ENCODE measurements around the gene ABCC3.
A peak's percentile ranks its signal among the peaks of the same experiment; 100 is the strongest.

ABCC3 gene

DNA sequence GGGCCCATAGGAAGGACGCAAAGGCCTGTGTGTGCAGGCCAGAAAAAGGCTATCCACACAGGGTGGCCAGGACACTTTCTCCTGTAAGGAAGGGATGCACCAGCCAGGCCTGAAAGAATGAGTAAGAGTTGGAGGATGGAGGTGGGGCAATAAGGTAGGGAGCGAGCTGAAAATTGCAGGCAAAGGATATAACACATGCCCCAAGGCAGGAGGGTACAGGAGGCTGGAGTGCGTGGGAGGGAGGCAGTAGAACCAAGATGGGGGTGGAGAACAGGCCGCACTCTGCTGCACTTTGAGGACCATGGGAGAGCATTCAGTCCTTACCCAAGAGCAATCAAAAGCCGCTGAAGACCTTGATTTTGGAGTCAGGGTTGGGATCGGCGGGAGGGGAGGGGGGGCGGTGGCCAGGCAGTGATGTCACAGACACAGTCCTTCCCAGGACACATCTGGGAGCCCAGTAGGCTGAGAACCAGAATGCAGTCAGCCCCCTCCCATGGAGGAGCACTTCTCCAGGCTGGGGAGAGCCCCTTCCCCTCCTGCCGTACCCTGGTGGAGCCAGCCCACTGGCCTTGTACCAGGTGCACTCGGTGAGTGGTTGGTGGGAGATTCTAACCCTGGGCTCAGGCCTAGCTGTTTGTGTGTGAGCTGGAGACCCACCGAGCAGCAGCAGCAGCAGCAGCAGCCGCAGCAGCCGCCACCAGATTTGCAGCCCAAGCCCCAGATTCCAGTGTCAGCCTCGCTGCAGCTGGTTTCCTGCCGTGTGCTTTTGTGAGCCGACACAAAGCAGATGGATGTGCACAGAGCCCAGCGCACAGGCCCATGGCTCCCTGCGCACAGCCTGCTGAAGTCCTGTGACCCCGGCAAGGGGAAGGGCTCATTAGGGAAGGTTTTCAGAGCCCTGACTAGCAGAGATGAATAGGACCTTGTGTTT lies 55.5 kb downstream of the ABCC3 start:
- peaks cover 0 to 28% of the 10 kb centered on the region in 2 experiments for H3K36me3 ChIP-seq (ENCODE audit: control insufficient read depth in 1 of 2, insufficient read depth in 2 of 2, low read depth in 1 of 2, low read length in 2 of 2)
- no peak overlapping the region for H3K23ac ChIP-seq (ENCODE audit: low read length in 2 of 2)
- no peak overlapping the region for H2BK5ac ChIP-seq (ENCODE audit: low read depth, low read length, poor library complexity, severe bottlenecking)
- peak overlapping the region in 1 of 2 experiments; percentile 22 for H3K18ac ChIP-seq (ENCODE audit: low read depth in 1 of 2, low read length in 2 of 2)
- 62% methylated on average over 18 of the region's 19 CpGs for WGBS
- peak overlapping the region; percentile 28 for H4K91ac ChIP-seq (ENCODE audit: low read length)
- H3K9ac ChIP-seq (ENCODE audit: low read length): no peak overlapping the region
- H2BK120ac ChIP-seq (ENCODE audit: low read depth, low read length): no peak overlapping the region
- peak overlapping the region in 1 of 2 experiments; percentile 46 for H3K14ac ChIP-seq (ENCODE audit: low read length in 2 of 2)
- no peak overlapping the region for H3K4ac ChIP-seq (ENCODE audit: low read depth in 1 of 2, low read length in 2 of 2)
- peak overlapping the region; percentile 19 to 38 for H2BK12ac ChIP-seq (ENCODE audit: low read length in 2 of 2)
- no peak overlapping the region for H2AFZ ChIP-seq (ENCODE audit: low read depth, low read length)
- H3K4me3 ChIP-seq (ENCODE audit: insufficient read depth in 1 of 2, low read depth in 1 of 2, low read length in 2 of 2): no peak overlapping the region
- no peaks in the 10 kb centered on the region for H3K27me3 ChIP-seq (ENCODE audit: control insufficient read depth in 1 of 2, insufficient read depth in 1 of 2, low read length in 2 of 2)
- H2BK15ac ChIP-seq (ENCODE audit: low read depth, poor library complexity, severe bottlenecking): no peak overlapping the region
- DNase-seq: no peak
- peak overlapping the region; percentile 77 for H2AK5ac ChIP-seq (ENCODE audit: low read length, severe bottlenecking)
- peak overlapping the region; percentile 39 for H3K27ac ChIP-seq (ENCODE audit: low read length, poor library complexity, severe bottlenecking)
- H3K4me2 ChIP-seq (ENCODE audit: low read length, poor library complexity, severe bottlenecking): no peak overlapping the region
- H3K9me3 ChIP-seq (ENCODE audit: control insufficient read depth, low read length): no peaks in the 10 kb centered on the region
- H4K8ac ChIP-seq (ENCODE audit: low read length): no peak overlapping the region
- H3K4me1 ChIP-seq (ENCODE audit: control insufficient read depth, insufficient read depth, low read depth, low read length): peaks cover 60% of the 10 kb centered on the region
- H3K79me1 ChIP-seq (replicated peaks; ENCODE audit: low read length, poor library complexity, severe bottlenecking): peaks cover 3% of the 10 kb centered on the region

GRCh38 chr17:50690887-50691549 lies 56.3 kb downstream of the ABCC3 start:
- Histone ChIP-seq H2BK12ac (ENCODE audit: low read length in 2 of 2) (no peak overlapping the region), H3K27me3 (ENCODE audit: control insufficient read depth in 1 of 2, insufficient read depth in 1 of 2, low read length in 2 of 2) (no peaks in the 10 kb centered on the region), H2BK15ac (ENCODE audit: low read depth, poor library complexity, severe bottlenecking) (no peak overlapping the region), H3K4me3 (ENCODE audit: insufficient read depth in 1 of 2, low read depth in 1 of 2, low read length in 2 of 2) (no peak overlapping the region), H2AK5ac (ENCODE audit: low read length, severe bottlenecking) (peak overlapping the region; percentile 18), H3K9me3 (ENCODE audit: control insufficient read depth, low read length) (no peaks in the 10 kb centered on the region), H4K8ac (ENCODE audit: low read length) (no peak overlapping the region), H3K79me1 (replicated peaks; ENCODE audit: low read length, poor library complexity, severe bottlenecking) (peaks cover 6% of the 10 kb centered on the region), H3K14ac (ENCODE audit: low read length in 2 of 2) (no peak overlapping the region), H3K9ac (ENCODE audit: low read length) (no peak overlapping the region), H2AFZ (ENCODE audit: low read depth, low read length) (no peak overlapping the region), H3K4ac (ENCODE audit: low read depth in 1 of 2, low read length in 2 of 2) (no peak overlapping the region), H3K18ac (ENCODE audit: low read depth in 1 of 2, low read length in 2 of 2) (no peak overlapping the region), H3K23ac (ENCODE audit: low read length in 2 of 2) (peak overlapping the region in 1 of 2 experiments; percentile 79), H3K27ac (ENCODE audit: low read length, poor library complexity, severe bottlenecking) (peak overlapping the region; percentile 97), H4K91ac (ENCODE audit: low read length) (no peak overlapping the region), H2BK120ac (ENCODE audit: low read depth, low read length) (no peak overlapping the region), H3K36me3 (ENCODE audit: control insufficient read depth in 1 of 2, insufficient read depth in 2 of 2, low read depth in 1 of 2, low read length in 2 of 2) (peaks cover 6 to 36% of the 10 kb centered on the region in 2 experiments), H3K4me2 (ENCODE audit: low read length, poor library complexity, severe bottlenecking) (no peak overlapping the region), H2BK5ac (ENCODE audit: low read depth, low read length, poor library complexity, severe bottlenecking) (no peak overlapping the region), H3K4me1 (ENCODE audit: control insufficient read depth, insufficient read depth, low read depth, low read length) (peaks cover 54% of the 10 kb centered on the region)
- 91% methylated on average over 9 of the region's 9 CpGs for WGBS
- no peak for DNase-seq

- no peak overlapping the region for H3K23ac ChIP-seq (ENCODE audit: low read length in 2 of 2)
- peak overlapping the region; percentile 84 for H2BK5ac ChIP-seq (ENCODE audit: low read depth, low read length, poor library complexity, severe bottlenecking)
- H3K79me1 ChIP-seq (replicated peaks; ENCODE audit: low read length, poor library complexity, severe bottlenecking): peaks cover 8% of the 10 kb centered on the region
- no peak overlapping the region for H4K91ac ChIP-seq (ENCODE audit: low read length)
- no peak overlapping the region for H3K4ac ChIP-seq (ENCODE audit: low read depth in 1 of 2, low read length in 2 of 2)
- no peaks in the 10 kb centered on the region for H3K9me3 ChIP-seq (ENCODE audit: control insufficient read depth, low read length)
- H3K18ac ChIP-seq (ENCODE audit: low read depth in 1 of 2, low read length in 2 of 2): no peak overlapping the region
- no peak overlapping the region for H2AFZ ChIP-seq (ENCODE audit: low read depth, low read length)
- WGBS: 94% methylated on average over 6 of the region's 6 CpGs
- H3K4me3 ChIP-seq (ENCODE audit: insufficient read depth in 1 of 2, low read depth in 1 of 2, low read length in 2 of 2): no peak overlapping the region
- H3K27ac ChIP-seq (ENCODE audit: low read length, poor library complexity, severe bottlenecking): peak overlapping the region; percentile 97
- peaks cover 48% of the 10 kb centered on the region for H3K4me1 ChIP-seq (ENCODE audit: control insufficient read depth, insufficient read depth, low read depth, low read length)
- H3K27me3 ChIP-seq (ENCODE audit: control insufficient read depth in 1 of 2, insufficient read depth in 1 of 2, low read length in 2 of 2): no peaks in the 10 kb centered on the region
- no peak overlapping the region for H2BK15ac ChIP-seq (ENCODE audit: low read depth, poor library complexity, severe bottlenecking)
- H4K8ac ChIP-seq (ENCODE audit: low read length): no peak overlapping the region
- peaks cover 9 to 44% of the 10 kb centered on the region in 2 experiments for H3K36me3 ChIP-seq (ENCODE audit: control insufficient read depth in 1 of 2, insufficient read depth in 2 of 2, low read depth in 1 of 2, low read length in 2 of 2)
- peak overlapping the region; percentile 64 for H2AK5ac ChIP-seq (ENCODE audit: low read length, severe bottlenecking)
- H3K4me2 ChIP-seq (ENCODE audit: low read length, poor library complexity, severe bottlenecking): no peak overlapping the region
- no peak overlapping the region for H2BK120ac ChIP-seq (ENCODE audit: low read depth, low read length)
- peak overlapping the region; percentile 3 for H3K9ac ChIP-seq (ENCODE audit: low read length)
- DNase-seq: no peak
- no peak overlapping the region for H3K14ac ChIP-seq (ENCODE audit: low read length in 2 of 2)
- no peak overlapping the region for H2BK12ac ChIP-seq (ENCODE audit: low read length in 2 of 2)
Measured at GRCh38 chr17:50691550-50692447, 57.1 kb downstream of the ABCC3 start.
